Cerebellar cortex (tissue), 1 donor: ENCODE data around the gene CCBE1.

Experiments used
- DNase-seq: peaks from one replicate; pipeline ENCODE4 v3.0.0-alpha.2; 2015; ENCODE audit warnings: low spot score

Gene CCBE1

GRCh38 chr18:59388817-59389216 is 308.4 kb downstream of the CCBE1 start:
- no peak for DNase-seq

DNA sequence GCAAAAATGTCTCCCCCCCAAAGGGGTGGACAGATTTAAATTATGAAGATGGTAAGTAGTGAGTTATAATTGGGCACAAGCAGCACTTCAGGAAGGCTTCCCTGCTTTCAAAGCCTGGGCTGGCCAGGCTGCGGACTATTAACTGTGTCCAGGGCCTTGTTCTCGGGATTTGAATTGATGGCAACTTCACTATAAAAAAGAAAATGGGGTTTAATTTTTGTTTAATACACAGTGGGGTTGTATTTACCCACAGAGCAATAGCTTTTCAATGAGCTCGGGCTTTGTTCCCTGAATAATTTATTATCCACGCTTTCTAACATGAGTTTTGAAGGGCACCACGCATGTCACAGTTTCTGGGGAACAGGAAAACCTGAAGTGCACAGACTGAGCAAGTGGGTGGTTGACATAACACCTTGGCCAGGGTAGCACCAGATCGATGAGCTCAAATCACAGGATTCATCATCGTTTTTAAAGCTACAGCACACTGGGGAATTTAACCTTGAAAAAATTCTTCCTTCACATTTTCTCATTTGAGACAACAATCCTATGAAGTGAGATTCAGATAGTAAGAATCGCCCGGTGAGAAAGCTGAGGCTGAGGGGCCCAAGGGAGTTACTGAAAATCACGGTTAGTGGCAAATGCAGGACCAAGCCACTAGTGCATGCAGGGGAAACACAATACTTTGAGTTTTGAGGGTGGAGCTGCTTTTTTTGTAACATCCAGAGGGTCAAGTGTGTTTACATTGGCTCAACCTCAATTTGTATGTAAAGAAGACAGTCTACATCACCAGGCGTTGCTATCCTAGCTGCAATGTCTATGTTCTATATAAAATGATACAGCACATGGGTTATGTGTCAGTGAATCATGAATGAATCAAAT is 309.3 kb downstream of the CCBE1 start:
- no peak for DNase-seq

DNA sequence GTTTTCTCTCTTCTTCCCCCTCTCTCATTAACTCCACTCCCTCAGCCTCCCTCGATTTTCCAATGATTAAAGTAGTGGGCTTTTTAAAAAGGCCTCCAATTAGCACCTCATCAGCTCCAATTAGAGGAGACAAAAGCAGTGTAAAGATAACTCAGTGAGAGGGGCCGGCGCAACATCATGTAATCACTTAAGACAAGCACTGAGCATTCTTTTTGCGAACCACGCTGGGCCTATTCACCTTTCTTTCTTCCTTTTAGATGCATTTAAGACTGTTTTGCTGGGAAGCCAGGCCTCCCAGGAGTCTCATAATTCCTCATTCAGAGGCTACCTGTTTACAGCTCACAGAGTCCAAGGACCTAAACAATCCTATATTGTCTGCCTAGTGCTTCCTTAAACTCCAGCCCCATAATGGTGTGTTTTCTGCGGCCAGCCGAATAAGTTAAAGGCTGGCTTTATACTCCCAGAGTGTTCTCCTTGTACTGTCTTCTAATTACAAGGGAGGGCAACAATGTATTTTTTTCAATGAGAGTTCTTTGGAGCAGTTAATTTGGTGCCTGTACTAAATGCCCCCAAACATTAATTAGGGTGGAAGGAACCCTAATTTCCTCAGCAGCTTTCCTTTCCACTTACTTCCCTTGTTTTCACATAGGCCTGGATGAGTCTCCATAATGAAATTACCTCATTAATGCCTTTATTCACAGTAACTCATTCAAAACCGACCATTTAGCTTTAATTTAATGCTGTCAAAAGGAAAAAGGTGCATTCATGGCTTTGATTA is 310.1 kb downstream of the CCBE1 start:
- DNase-seq = no peak

GRCh38 chr18:59385191-59385590 is 312.0 kb downstream of the CCBE1 start:
- DNase-seq = no peak

DNA sequence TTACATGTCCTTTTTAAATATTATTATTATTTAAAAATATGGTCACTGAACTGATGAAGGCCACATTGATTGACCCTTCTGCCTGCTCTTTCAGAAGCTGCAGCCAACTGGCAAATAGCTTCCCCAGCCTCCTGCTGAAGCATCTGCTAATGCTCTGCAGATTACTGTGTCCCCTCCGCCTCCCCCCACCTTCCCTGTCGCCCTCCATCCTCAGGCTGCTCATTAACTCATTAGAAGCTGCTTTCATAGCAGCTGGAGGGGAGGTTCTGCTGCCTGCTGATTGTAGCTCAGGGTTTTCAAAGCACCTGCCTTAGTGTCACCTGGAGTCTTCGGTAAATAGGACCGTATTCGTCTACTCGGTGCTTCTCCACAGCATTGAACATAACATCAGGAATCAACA is 313.4 kb downstream of the CCBE1 start:
- DNase-seq = no peak

- DNase-seq = peak; percentile 2
Measured at GRCh38 chr18:59382383-59382782, 314.8 kb downstream of the CCBE1 start.

DNA sequence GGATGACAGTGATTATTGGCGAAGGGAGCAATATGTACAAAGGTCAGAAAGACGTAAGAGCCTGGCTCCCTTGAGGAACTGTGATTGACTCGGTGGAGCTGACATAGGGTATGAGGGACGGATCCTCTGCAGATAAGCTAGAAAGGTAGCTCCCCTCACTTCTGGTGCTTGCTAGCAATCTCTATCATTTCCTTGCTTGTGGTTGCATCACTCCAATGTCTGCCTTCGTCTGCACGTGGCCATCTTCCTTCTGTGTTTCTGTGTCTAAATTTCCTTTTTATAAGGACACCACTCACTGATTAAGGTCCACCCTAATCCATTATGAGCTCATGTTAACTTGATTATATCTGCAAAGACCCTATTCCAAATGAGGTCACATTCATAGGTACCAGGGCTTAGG is 315.3 kb downstream of the CCBE1 start:
- no peak for DNase-seq
